Epithelial cell of proximal tubule (primary cell): ENCODE measurements around the gene UBE3C. TPM values are rescaled to one million over a fixed set of nuclear protein-coding genes. Genes with fewer than 3 reads are reported as not detected.
"Not testable (repeated sequence)": the region's sequence is repeated elsewhere in the genome, so short reads cannot be mapped to it uniquely, and the experiment has no call there.

ENCODE experiments used
- DNase-seq: peaks from one replicate; pipeline ENCODE4 v3.0.0-alpha.2; 2011; ENCODE audit warnings: low read depth
- H3K4me3 ChIP-seq: 2 replicates; pipeline ENCODE4 v1.5.1; 2011; ENCODE audit warnings: low read depth, mild to moderate bottlenecking, low read length
- total RNA-seq: library from RNA; depleted of rRNA; stranded (reverse); fragments of >200 nt; gene quantifications from 2 replicates; pipeline ENCODE4 v1.2.3, GENCODE V29; 2015
- TF ChIP-seq, protein P1 (sequence below): conservative IDR thresholded peaks from 2 replicates; pipeline ENCODE4 v1.5.1; 2012; ENCODE audit warnings: low read depth, mild to moderate bottlenecking, low read length

Gene UBE3C
- total RNA-seq, 1 donor from 2014 or later: 42.3 TPM

DNA sequence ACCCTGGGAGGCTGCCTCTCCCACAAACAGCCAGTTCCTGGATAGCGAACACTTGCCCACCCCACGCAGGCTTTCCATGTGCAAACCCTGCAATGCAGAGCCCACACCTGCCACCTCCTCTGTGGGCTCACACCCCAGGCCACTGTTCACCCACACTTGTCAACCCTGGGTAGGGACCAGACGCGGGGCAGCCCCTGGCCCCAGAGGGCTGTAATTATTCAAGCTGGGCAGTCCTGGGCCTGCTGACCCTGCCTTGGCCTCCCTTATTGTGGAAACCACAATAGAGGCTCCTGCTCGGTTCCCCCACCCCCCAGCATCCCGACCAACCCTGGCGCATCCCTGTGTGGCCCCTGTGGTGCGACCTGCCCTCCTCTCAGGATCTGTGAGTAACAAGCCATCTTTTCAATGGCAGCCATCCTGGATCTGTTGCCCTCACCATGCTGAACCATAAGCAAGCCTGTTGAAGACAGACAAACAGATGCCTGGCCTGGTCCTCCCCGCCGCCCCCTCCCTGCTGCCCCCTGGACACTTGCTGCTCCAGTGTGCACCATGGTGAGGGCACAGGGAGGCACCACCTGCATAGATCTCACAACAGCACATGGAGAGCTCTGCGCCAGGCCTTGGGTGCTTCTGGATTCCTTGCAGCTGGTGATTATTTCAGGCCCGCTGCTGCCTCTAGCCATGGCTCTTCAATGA lies 15.8 kb upstream of the UBE3C start:
- H3K4me3 ChIP-seq: no peak overlapping the region
- DNase-seq: no peak
- TF ChIP-seq, protein P1, sequence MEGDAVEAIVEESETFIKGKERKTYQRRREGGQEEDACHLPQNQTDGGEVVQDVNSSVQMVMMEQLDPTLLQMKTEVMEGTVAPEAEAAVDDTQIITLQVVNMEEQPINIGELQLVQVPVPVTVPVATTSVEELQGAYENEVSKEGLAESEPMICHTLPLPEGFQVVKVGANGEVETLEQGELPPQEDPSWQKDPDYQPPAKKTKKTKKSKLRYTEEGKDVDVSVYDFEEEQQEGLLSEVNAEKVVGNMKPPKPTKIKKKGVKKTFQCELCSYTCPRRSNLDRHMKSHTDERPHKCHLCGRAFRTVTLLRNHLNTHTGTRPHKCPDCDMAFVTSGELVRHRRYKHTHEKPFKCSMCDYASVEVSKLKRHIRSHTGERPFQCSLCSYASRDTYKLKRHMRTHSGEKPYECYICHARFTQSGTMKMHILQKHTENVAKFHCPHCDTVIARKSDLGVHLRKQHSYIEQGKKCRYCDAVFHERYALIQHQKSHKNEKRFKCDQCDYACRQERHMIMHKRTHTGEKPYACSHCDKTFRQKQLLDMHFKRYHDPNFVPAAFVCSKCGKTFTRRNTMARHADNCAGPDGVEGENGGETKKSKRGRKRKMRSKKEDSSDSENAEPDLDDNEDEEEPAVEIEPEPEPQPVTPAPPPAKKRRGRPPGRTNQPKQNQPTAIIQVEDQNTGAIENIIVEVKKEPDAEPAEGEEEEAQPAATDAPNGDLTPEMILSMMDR: no peak

DNA sequence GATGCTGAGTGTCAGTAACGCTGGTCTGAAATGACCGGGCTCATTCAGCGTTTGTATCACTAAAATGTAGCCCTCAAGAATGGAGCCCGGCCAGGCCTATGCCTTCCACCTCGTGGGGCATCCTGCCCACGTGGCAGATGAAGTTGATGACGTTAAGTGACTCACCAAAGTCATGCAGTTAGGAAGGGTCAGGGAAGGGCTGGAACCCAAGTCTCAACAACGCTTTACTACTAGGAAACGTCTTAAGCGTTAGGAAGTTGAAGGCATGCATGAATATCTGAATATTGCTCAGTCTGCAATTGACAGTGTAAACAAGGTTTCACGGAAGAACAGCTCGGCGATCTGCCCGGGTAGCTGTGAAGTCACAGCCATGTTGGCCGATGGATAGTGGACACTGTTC lies 14.0 kb upstream of the UBE3C start:
- TF ChIP-seq, protein P1: no peak
- DNase-seq: no peak
- no peak overlapping the region for H3K4me3 ChIP-seq

- no peak for DNase-seq
- TF ChIP-seq, protein P1: no peak
- no peak overlapping the region for H3K4me3 ChIP-seq
These were observed 13.1 kb upstream of the UBE3C start for GRCh38 chr7:157125376-157126223.

GRCh38 chr7:157126921-157127320 lies 11.8 kb upstream of the UBE3C start:
- DNase-seq: no peak
- H3K4me3 ChIP-seq: no peak overlapping the region
- TF ChIP-seq, protein P1: no peak

DNA sequence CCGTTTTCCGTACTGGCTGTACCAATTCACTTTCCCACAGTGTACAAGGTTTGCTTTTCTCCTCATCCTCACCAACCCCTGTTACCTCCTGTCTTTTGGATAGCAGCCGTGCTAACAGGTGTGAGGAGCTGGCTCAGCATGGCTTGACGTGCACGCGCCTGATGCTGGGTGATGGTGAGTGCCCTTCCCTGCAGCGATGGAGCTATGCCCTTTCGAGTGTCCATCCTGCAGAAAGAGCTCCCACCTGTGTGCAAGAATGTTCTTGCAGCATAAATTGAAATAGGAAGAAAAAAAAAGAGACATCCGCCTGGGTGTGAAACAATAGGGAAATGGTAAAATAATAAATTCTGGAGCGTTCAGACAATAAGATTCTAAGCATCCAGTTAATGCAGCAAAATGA lies 9.5 kb upstream of the UBE3C start:
- TF ChIP-seq, protein P1: no peak
- DNase-seq: no peak
- no peak overlapping the region for H3K4me3 ChIP-seq

GRCh38 chr7:157129907-157130460 lies 8.7 kb upstream of the UBE3C start:
- TF ChIP-seq, protein P1: no peak
- DNase-seq: no peak
- no peak overlapping the region for H3K4me3 ChIP-seq

DNA sequence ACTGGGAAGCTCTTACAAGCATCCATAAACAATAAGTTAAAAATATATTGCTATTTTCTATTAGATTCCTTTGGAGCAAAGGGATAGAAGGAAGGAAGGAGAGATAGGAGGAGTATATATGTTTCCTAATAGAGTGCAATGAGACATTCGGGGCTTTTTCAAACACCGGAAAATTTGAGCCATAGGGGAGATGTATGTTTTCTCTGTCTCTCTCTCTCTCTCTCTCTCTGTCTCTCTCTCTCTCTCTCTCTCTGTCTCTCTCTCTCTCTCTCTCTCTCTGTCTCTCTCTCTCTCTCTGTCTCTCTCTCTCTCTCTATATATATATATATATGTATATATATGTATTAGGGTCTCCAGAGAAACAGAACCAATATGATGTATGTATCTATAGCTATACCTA lies 7.9 kb upstream of the UBE3C start:
- H3K4me3 ChIP-seq, DNase-seq: not testable (repeated sequence)
